Measurements from ENCODE around the gene CWH43.
"Not testable (repeated sequence)": the region's sequence is repeated elsewhere in the genome, so short reads cannot be mapped to it uniquely, and the experiment has no call there.

CWH43 gene

GRCh38 chr4:48976041-48976440 is 10.0 kb upstream of the CWH43 start:
- TF ChIP-seq ZFX (IDR thresholded peaks at IDR 0.05) (no peak), CTCF (conservative IDR thresholded peaks at IDR 0.05) (no peak)
- H3K27ac ChIP-seq = no peak overlapping the region

- no peak overlapping the region for H3K27ac ChIP-seq
- TF ChIP-seq CTCF (conservative IDR thresholded peaks at IDR 0.05) (no peak), ZFX (IDR thresholded peaks at IDR 0.05) (no peak)
These were observed 6.0 kb upstream of the CWH43 start for GRCh38 chr4:48979914-48980579.

- not testable (repeated sequence) for H3K27ac ChIP-seq
These were observed 2.1 kb upstream of the CWH43 start for GRCh38 chr4:48984005-48984404.

GRCh38 chr4:48985602-48985975 is 486 bp upstream of the CWH43 start:
- no peak overlapping the region; the same call in 1 of the 2 replicates for H3K27ac ChIP-seq
- TF ChIP-seq ZFX (IDR thresholded peaks at IDR 0.05) = no peak
- TF ChIP-seq CTCF (conservative IDR thresholded peaks at IDR 0.05) = no peak

- H3K27ac ChIP-seq = peak overlapping the region; percentile 26; the same call in 1 of the 2 replicates
- TF ChIP-seq CTCF (conservative IDR thresholded peaks at IDR 0.05) (no peak), ZFX (IDR thresholded peaks at IDR 0.05) (no peak)
These were observed 634 bp downstream of the CWH43 start for GRCh38 chr4:48986654-48987164.

GRCh38 chr4:48989461-48990203 is 3.6 kb downstream of the CWH43 start:
- TF ChIP-seq ZFX (IDR thresholded peaks at IDR 0.05) (no peak), CTCF (conservative IDR thresholded peaks at IDR 0.05) (no peak)
- no peak overlapping the region for H3K27ac ChIP-seq

- H3K27ac ChIP-seq = no peak overlapping the region
- TF ChIP-seq CTCF (conservative IDR thresholded peaks at IDR 0.05) (no peak), ZFX (IDR thresholded peaks at IDR 0.05) (no peak)
These were observed 5.3 kb downstream of the CWH43 start for GRCh38 chr4:48991357-48991756.

Measured in C4-2B (cell line).